GM19193 (cell line): ENCODE results near the gene SYNE1.

Experiments
- POLR2A ChIP-seq: IDR thresholded peaks from 4 replicates; pipeline ENCODE4 v1.6.1; 2011; ENCODE audit not compliant: insufficient read depth, insufficient read length; ENCODE audit errors: extremely low read depth

Gene SYNE1

DNA sequence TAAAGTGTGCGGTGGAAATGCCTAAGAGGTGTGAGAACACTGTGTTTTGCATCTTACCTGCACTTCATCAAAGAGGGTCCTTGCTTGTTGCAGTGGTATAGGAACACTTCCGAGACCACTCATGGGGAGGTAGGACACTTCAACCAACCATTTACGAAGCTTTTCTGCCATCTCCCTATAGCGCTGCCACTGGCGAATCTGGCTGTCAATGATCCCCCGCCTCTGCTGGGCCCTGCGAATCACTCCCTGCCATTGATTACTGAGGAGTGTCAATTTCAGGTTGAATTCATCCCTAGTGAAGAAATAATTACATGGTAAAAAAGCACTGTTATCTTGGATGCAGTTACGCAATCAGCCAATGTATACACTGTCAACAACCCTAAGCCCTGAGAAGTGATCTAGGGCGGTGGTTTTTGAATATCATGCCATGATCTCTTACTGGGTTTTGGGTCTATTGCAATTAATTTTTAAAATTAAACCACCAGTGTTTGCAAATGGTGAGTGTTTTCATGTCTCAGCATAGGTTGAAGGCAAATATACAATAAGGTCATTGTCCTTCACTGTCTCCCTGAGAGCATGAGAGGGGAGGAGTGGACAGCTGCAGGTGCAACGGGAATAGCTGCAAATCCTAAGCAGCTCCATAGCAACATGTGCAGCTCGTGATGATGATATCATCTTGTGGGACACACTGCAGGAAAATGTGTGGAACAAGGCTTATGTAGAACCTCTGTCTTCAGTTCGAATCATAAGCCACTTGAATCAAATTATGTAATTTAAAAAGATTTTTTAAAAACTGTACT is 429.0 kb downstream of the SYNE1 start:
- TF ChIP-seq POLR2A: no peak

DNA sequence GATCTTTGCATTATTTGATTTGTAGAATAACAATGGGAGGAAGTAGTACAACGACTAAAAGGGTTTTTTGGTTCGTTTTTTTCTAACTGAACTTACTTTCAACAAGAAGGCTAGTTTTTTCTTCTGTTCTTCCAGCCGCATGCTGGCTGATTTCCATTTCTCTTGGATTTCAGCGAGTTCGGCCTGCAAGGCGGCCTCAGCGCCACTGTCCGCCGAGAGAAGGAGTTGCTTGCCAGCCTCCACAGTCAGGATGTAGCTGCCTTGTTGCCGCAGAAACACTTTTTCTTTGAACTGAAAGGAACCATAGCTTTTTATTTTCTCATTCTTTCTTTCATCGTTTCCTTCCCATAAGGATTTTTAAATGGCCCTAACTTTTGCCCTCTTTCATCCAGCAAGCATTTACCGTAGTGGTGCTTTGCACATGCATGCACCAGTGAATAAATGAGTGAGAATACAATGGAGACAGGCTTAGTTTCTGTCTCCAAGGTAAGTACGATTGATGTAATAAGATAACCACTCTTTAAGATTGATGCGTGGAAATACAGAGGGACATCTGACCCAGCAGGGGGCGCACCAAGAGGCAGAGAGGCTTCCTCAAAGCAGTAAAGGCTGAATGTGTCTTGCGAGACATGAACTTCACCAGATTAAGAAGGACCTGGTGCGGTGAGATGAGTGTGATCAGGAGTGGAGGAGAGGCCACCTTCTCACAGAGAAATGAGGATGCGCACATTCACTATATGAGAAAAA is 430.9 kb downstream of the SYNE1 start:
- no peak for TF ChIP-seq POLR2A

DNA sequence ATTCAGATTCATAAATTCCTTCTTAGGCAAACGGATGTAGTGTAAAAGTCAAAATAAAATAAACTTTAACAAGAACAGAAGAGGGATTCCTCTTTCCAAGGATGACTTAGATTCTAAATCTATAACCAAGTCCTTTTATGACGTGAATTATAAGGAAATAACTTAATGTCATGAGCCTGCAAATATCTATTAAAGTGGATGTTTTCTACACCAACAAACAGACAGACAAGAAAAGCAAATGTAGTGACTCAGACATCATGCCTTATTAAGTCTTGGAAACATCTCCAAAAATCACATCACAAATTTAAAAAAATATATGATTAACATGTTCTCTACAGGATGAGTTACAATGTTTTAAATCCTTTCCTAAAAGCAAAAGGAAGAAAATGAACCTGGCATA is 432.6 kb downstream of the SYNE1 start:
- TF ChIP-seq POLR2A: no peak

DNA sequence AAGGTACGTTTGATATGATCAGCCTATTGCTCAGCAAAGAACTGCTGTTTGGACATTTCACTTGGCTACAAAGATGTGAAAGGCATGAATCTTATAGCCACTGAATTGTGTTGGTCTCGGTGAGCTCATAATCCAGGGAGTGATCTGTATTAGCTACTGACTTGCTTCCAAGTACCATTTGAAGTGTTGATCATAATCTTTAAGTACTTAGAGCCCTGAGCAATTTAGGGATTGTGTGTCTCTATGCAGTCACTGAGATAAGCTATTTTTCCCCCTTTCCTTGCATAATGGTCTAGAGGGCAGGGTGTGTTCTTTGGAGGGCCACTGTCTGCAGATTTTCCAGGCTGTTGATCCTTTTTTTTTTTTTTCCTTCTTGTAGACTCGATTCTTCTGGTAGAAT is 436.0 kb downstream of the SYNE1 start:
- no peak for TF ChIP-seq POLR2A

DNA sequence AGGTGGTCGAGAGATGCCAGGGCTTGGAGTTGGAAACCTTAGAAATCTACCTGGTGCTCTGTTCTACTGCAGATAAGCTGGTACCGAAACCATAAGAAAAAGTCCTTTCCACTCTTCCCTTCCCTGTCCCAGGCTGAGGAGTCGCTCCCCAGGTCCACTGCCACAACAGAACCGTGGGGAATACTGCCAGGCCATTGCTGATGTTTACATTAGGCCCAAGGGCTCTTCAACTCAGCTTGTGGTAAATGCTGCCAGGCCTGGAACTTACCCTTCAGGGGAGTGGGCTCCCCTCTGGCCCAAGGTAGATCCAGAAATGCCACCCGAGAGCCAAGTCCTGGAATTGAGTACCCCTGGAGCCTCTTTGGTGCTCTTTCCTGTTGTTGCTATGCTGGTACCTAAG is 441.3 kb downstream of the SYNE1 start:
- no peak for TF ChIP-seq POLR2A

DNA sequence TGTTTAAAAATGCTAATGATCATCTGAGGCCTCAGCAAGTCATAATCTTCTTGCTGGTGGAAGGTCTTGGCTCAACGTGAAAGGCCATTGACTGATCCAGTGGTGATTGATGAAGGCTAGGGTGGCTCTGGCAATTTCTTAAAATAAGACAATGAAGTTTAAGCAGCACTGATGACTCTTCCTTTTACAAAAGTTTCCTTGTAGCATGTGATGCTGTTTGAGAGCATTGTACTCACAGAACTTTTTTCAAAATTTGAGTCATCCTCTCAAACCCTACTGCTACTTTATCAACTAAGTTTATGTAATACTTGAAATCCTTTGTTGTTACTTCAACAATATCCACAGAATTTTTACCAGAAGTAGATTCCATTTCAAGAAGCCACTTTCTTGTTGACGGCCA is 447.4 kb downstream of the SYNE1 start:
- no peak for TF ChIP-seq POLR2A

DNA sequence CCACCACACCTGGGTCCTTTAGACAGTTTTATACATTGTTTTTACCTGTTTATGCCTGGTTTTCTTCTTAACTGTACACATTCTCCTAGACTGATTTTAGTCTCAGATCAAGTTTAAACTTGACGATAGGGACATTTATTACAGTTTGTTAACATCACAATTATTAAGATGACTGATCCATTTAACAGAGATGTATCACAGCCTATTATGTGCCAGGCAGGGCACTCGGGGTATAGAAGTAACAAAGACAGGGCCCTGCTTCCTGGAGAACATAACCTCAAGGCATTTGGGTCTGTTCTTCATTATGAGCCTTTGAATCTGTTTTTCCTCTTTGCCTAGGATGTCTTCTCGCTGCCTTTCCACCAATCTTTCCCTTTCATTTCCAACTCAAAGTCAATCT is 449.2 kb downstream of the SYNE1 start:
- TF ChIP-seq POLR2A: no peak

DNA sequence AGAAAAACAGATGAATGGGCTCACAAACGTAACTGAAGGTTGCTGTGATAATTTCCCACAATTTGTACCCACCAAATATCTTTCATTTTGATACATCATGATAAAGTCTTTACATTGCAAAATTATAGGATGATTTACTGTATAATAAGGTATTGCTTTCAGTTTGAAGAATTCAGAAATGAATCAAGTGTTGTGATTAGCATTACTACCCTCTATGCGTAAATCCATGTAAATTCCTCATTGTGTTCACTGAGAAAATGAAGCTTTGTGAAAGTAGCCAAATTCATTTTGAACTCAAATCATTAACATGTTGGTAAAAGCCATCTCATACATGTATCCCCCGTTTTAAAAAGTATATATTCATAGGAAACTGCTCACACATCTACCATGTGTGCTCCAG is 450.3 kb downstream of the SYNE1 start:
- no peak for TF ChIP-seq POLR2A

DNA sequence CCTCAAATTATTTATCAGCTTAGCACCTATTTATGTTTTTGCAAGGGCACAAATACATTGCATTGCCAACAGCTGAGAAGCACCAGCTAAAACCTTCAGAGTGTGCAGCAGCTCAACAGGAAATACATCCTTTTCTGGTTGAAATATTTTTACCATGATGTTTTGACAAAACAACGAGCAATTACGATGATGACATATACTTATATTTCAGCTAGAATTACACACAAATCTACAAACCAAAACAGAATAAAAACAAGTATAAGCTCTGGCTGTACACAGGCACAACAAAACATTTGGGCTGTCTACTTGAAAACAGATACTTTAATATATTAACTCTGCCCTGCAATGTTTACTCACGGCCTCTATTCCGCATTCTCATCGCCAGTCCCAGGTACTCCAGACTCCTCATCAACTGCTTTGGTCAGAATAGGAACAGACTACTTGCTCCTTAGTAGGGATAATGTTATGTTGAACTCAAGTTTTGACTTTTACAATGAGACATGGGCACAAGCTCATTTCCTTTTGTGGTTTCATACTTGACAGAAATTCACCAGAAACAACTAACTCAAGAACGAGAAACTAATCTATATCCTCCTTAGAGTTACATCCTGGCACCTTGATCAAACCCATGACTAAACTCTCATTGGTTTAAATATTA is 452.1 kb downstream of the SYNE1 start:
- no peak for TF ChIP-seq POLR2A

DNA sequence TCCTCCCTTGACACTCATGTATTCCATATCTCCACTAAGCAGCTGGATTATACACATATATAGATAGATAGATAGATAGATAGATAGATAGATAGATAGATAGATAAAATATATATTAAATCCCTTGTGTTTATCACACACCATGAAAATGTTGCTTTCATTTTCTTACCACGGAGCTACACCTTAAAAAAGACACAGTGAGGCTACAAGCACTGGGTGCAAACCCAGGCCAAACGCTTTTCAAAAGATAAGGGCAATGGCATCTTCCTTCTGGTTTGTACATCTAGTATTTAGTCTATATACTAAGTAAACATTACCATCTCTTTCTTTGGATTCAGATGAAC is 452.6 kb downstream of the SYNE1 start:
- TF ChIP-seq POLR2A: no peak

DNA sequence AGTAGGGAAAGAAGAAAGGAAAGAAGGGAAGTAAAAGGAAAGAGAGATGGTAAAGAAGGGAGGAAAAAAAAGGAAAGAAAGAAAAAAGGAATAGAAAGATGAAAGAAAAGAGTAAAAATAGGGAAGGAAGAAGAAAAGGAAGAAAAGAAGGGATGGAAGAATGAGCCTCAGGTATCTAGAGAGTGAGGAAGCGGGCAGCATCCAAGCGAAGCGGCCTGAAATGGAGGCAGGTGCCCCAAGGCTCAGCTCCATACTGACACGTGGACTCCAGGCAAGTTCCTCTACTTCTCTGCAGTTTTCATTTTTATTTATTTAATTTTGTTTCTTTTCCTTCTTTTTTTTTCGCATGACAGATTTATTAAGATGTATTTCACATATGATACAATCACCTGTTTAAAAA is 456.6 kb downstream of the SYNE1 start:
- no peak for TF ChIP-seq POLR2A

DNA sequence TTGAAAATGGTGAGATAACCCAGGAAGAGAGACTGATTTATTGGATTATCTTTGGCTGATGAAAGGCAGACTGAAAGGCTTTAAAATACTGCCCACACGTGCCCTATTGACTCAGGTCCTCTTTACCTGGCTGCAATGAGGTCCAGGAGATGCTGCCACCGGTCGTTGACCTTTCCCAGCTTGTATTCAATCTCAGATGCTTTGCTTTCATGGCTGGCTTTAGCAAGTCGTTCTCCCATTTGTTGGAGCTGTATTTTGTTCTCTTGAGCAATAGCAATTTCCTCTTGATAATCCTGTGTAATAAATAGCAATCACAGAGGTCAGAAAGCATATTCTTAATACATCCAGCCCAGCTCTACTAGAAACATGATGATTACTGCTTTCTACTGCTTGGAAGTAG is 460.9 kb downstream of the SYNE1 start:
- no peak for TF ChIP-seq POLR2A

DNA sequence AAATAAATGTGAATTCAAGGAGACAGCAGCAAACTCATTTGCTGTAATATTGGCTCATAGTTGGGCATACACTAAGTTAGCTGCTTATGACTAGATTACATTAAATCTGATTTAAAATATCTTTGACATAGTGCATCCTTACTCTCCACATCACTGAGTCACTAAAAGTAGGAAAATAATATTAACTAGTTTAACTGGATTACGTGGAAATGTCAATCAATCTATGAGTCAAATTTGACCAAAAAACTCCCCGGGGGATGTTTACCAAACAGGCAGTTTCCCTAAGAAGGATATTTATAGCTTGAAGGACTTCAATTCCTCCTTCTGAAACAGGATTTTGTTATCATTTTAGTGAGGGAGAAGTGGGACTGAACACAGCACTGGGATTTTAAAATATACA is 463.2 kb downstream of the SYNE1 start:
- no peak for TF ChIP-seq POLR2A

DNA sequence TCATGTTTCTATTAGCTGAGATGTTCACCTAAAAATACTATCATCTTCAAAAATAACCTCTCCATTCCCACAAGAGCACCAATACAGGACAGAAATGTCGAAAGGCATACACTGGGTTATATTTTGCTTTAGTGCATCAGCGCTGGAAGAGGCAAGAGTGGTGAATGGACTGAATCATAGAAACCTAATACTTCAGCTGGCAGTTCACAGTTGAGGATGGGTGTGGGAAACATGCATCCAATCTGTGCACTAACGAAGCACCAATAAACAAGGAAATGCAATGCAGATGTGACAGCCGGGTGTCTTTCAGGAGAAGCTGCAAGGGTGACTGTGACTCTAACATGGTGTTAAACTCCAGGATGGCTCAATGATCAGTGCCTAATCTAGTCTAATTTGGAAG is 463.8 kb downstream of the SYNE1 start:
- TF ChIP-seq POLR2A: no peak

DNA sequence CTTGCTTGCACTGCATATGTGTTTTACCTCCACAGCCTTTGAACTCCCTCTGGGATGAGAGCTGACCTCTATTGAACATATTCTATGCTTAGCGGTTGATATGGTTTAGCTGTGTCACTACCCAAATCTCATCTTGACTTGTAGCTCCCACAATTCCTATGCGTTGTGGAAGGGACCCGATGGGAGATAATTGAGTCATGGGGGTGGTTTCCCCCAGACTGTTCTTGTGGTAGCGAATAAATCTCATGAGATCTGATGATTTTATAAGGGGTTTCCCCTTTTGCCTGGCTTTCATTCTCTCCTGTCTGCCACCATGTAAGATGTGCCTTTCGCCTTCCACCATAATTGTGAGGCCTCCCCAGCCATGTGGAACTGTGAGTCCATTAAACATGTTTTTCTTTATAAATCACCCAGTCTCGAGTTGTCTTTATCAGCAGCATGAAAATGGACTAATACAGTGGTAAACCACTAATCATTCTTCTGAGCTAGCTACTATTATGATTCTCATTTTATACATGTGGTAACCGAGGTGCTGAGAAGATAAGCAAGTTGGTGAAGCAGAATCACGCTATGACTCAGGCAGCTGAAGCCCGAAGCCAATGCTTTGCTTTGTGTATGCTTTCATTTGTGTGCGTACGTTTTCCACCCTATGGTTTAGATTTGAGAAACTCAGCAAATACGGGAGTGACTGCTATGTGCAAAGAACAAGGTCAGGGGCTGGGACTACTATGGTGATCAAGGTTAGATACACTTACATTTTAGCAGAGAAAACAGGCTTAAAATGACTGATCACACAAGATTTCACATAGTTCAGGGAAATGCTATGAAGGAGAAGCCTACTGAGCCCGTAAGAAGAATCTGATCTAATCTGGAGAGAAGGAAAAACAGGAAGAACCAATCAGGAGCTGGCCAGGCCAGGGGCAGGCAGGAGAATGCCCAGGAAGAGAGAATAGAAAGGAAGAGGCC is 466.2 kb downstream of the SYNE1 start:
- TF ChIP-seq POLR2A: no peak
